ENCODE results near the gene STAT6. TPM values are rescaled to one million over a fixed set of nuclear protein-coding genes. Genes with fewer than 3 reads are reported as not detected.

The STAT6 gene
- total RNA-seq, 1 donor from 2014 or later = 46.2 TPM

DNA sequence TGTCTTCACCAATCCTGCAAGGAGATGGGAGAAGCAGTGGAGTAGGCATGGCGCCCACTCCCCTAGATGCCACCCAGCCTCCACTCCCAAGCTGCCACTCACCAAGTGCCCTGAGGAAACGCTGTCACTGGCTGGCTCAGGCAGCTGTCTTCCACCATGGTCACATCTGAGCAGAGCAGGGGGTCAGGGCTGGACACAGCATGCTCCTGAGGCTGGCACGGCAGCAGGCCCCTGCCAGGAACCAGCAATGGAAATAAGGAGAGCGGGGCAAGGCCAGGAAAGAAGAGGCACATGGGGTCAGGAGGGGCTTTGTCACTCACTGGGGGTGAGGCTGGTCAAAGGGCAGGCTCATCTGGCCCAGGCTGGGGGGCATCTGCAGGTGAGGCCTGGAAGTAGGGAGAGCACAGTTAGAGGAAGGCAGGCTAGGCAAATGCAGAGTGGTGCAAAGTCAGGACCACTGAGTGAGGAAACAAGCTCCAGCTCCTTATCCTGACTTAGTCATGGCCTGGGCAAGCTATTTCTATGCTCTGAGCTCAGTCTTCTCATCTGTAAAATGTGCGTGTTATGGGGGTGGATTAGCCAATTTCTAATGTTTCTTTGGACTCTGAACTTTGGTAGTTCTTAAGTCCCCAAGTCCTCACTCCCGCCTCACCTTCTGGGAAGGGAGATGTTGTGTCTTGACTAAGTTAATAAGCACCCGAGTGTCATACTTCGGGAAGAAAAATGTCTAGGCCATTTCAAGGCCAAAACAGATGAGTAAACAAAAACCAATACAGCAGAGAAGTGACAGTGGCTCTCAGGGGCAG is 14.2 kb downstream of the STAT6 start:
- H3K9me3 ChIP-seq (replicated peaks) = no peaks in the 10 kb centered on the region
- H3K4me1 ChIP-seq = peaks cover 35% of the 10 kb centered on the region
- intact Hi-C loops (cut with micrococcal nuclease) = no loop called here
- H3K27ac ChIP-seq (replicated peaks) = peak overlapping the region; percentile 16
- no peaks in the 10 kb centered on the region for H3K27me3 ChIP-seq (ENCODE audit: low read depth)
- no peak for DNase-seq
- no peak overlapping the region for H3K4me3 ChIP-seq
- peaks cover 79% of the 10 kb centered on the region for H3K36me3 ChIP-seq
- TF ChIP-seq, protein P1, sequence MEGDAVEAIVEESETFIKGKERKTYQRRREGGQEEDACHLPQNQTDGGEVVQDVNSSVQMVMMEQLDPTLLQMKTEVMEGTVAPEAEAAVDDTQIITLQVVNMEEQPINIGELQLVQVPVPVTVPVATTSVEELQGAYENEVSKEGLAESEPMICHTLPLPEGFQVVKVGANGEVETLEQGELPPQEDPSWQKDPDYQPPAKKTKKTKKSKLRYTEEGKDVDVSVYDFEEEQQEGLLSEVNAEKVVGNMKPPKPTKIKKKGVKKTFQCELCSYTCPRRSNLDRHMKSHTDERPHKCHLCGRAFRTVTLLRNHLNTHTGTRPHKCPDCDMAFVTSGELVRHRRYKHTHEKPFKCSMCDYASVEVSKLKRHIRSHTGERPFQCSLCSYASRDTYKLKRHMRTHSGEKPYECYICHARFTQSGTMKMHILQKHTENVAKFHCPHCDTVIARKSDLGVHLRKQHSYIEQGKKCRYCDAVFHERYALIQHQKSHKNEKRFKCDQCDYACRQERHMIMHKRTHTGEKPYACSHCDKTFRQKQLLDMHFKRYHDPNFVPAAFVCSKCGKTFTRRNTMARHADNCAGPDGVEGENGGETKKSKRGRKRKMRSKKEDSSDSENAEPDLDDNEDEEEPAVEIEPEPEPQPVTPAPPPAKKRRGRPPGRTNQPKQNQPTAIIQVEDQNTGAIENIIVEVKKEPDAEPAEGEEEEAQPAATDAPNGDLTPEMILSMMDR (IDR thresholded peaks at IDR 0.05; ENCODE audit: borderline replicate concordance) = no peak

DNA sequence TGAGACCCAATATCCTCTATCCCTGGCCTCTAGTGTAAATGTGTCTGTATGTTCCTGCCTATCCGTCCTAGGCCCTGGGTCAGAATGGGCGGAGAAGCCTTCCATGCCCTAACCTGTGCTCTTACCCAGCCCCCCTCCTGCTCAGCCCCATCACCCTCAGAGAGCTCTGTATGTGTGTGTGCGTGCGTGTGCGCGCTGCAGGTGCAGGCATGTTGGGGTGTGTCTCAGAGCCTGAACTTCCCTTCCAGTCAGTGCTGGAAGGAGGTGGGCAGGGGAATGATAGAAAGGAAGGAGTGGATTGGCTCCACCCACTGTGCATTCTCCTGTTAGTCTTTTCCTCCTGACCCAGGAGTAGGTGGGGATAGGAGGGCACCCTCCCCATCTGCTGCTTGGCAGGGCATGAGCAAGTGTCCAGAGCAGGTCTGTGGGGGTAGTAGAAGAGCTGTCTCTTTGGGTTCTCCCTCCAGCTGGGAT is 15.0 kb downstream of the STAT6 start:
- intact Hi-C loops (cut with micrococcal nuclease) = no loop called here
- TF ChIP-seq, protein P1 (IDR thresholded peaks at IDR 0.05; ENCODE audit: borderline replicate concordance) = no peak
- peak overlapping the region; percentile 16 for H3K27ac ChIP-seq (replicated peaks)
- DNase-seq = no peak
- H3K27me3 ChIP-seq (ENCODE audit: low read depth) = no peaks in the 10 kb centered on the region
- peaks cover 43% of the 10 kb centered on the region for H3K4me1 ChIP-seq
- peaks cover 85% of the 10 kb centered on the region for H3K36me3 ChIP-seq
- no peaks in the 10 kb centered on the region for H3K9me3 ChIP-seq (replicated peaks)
- no peak overlapping the region for H3K4me3 ChIP-seq

DNA sequence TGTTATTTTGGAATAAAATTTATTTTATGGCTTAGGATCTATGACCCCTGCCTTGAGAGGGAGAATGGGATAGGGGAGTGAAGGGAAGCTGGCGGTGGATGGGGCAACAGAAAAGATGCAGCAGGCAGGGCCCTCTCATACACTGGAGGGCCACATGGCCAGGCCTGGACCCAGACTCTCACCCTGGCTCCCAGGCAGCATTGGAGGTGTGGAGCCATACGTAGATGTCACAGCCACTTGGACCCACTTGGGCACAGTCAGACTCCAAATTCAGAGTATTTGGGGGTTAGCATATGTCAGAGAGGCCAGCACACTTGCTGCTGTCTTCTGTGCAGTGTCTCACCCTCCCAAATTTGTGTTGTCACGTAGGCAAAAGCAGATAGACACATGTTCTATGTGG is 15.7 kb downstream of the STAT6 start:
- intact Hi-C loops (cut with micrococcal nuclease) = no loop called here
- Histone ChIP-seq H3K36me3 (peaks cover 89% of the 10 kb centered on the region), H3K27me3 (ENCODE audit: low read depth) (no peaks in the 10 kb centered on the region), H3K27ac (replicated peaks) (no peak overlapping the region), H3K4me1 (peaks cover 50% of the 10 kb centered on the region), H3K4me3 (no peak overlapping the region), H3K9me3 (replicated peaks) (no peaks in the 10 kb centered on the region)
- no peak for DNase-seq
- TF ChIP-seq, protein P1 (IDR thresholded peaks at IDR 0.05; ENCODE audit: borderline replicate concordance) = no peak

DNA sequence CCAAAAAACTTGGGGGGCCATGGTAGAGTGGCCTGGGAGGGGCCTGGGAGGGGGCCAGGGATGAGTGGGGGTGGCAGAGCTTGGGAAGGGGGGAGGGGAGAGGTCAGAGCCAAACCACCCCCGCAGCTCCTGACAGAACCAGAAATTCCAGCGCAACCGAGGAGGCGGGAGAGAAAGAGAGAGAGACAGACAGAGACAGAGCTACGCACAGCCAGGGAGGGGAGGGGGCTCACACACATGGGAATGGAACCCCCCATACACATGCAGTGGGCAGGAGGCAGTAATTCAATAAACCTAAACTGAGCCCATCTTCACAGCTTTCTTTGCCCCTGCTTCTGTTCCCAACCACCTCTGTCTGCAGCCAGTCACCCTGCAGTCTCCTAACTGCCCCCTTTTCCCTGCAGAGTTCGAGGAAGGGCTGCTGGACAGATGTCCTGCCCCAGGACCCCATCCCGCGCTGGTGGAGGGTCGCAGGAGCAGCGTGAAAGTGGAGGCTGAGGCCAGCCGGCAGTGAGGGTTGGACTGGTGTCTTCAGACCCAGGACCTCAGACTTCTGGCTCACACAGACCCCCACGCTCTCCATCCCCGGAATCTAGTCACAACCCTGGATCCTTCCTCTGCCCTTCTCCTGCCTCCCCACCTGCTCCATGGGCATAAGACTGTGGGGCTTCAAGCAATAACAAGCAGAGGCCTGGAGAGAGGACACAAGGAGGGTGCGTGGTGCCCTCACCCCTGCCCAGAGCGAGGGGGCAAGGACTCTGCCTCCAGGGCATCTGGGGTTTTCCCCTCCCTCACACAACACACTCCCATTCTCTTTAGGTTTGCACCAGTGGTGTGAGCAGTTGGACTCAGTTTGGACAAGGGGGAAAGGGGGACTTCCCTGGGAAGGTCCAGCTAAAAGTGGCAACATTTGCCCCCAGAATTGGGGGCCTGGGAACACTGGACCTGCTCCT is 16.7 kb downstream of the STAT6 start:
- no peak overlapping the region for H3K4me3 ChIP-seq
- H3K9me3 ChIP-seq (replicated peaks) = no peaks in the 10 kb centered on the region
- no peaks in the 10 kb centered on the region for H3K27me3 ChIP-seq (ENCODE audit: low read depth)
- intact Hi-C loops (cut with micrococcal nuclease) = no loop called here
- TF ChIP-seq, protein P1 (IDR thresholded peaks at IDR 0.05; ENCODE audit: borderline replicate concordance) = no peak
- H3K27ac ChIP-seq (replicated peaks) = peak overlapping the region; percentile 72
- peaks cover 59% of the 10 kb centered on the region for H3K4me1 ChIP-seq
- peaks cover 81% of the 10 kb centered on the region for H3K36me3 ChIP-seq
- no peak for DNase-seq

DNA sequence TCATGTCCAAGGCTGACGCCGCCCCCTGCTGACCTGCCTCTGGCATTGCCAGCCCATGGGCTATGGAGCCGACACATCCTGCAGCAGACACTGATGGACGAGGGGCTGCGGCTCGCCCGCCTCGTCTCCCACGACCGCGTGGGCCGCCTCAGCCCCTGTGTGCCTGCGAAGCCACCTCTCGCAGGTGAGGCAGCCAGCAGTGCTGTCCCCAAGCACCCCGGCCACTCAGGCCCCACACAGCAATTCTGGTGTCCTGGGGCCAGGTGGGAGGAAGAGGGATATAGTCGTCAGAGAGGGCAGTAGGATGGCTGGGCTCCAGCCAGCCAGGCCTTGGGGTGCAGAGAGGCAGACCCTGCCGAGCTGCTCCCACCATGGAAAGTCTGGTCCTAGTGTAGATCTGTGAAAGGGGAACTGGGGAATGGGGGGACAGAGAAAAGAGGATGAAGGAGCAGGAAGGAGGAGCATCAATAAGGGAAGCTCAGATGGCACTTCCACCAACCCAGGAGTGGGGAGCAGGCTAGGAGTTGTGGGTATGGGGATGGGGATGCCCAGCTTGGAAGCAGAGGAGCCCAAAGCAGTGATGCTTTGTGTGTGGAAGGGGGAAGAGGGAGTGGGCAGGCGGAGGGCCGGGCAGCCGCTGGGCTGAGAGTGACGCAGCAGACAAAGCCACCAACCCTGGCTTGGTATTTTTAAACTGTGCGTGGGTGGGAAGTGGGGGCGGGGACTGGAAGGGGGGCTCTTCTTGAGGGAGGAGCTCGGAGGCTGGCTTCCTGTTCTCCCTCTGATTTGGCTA is 17.6 kb downstream of the STAT6 start:
- peak overlapping the region; percentile 72 for H3K27ac ChIP-seq (replicated peaks)
- H3K4me1 ChIP-seq = peaks cover 66% of the 10 kb centered on the region
- intact Hi-C loops (cut with micrococcal nuclease) = no loop called here

More for the DNA sequence above, 17.6 kb downstream of the STAT6 start:
- Histone ChIP-seq H3K4me3 (peak overlapping the region; percentile 17), H3K27me3 (ENCODE audit: low read depth) (no peaks in the 10 kb centered on the region), H3K9me3 (replicated peaks) (no peaks in the 10 kb centered on the region), H3K36me3 (peaks cover 72% of the 10 kb centered on the region)
- DNase-seq = peak; percentile 75
- TF ChIP-seq, protein P1 (IDR thresholded peaks at IDR 0.05; ENCODE audit: borderline replicate concordance) = peak; percentile 59
